Measurements from ENCODE around the gene FAM219A.
A peak's percentile ranks its signal among the peaks of the same experiment; 100 is the strongest.

GRCh38 chr9:34376596-34377403, 81.6 kb downstream of the FAM219A start, which contains the start of gene MYORG:
- TF ChIP-seq POLR2A (IDR thresholded peaks at IDR 0.05) (peak; percentile 46 to 51), CTCF (IDR thresholded peaks at IDR 0.05) (no peak)

Measured in uterus (tissue), 2 donors.